Ovary (tissue), 10 donors: ENCODE results near the gene RACGAP1. TPM values are rescaled to one million over a fixed set of nuclear protein-coding genes. Genes with fewer than 3 reads are reported as not detected.

Experiments
- DNase-seq, 5 donors: peaks; one replicate each; pipeline ENCODE4 v3.0.0-alpha.2; 2019 to 2020
- H3K27ac ChIP-seq, 2 donors: fragments of 200-600 bp; one replicate each; pipeline versions ENCODE4 v1.5.1 to v1.8.0; 2019 to 2022
- H3K27me3 ChIP-seq: fragments of 200-600 bp; one replicate; pipeline ENCODE4 v1.8.0; 2022
- H3K36me3 ChIP-seq: fragments of 200-600 bp; sonication (generic); one replicate; pipeline ENCODE4 v1.5.1; 2019
- H3K4me1 ChIP-seq: one replicate; pipeline ENCODE4 v1.8.1; 2013; ENCODE audit warnings: mild to moderate bottlenecking, moderate library complexity; ENCODE audit not compliant: insufficient read depth
- H3K4me3 ChIP-seq: fragments of 200-600 bp; sonication (generic); one replicate; pipeline ENCODE4 v1.5.1; 2017
- H3K9me3 ChIP-seq, 2 donors: fragments of 200-600 bp in 1 of 2; sonication (generic) in 1 of 2; one replicate each; pipeline versions ENCODE4 v1.5.1 to v1.8.1; 2013 to 2019; ENCODE audit warnings: mild to moderate bottlenecking in 1 of 2, moderate library complexity in 1 of 2
- EP300 ChIP-seq: sonication (generic); formaldehyde crosslinking; IDR thresholded peaks from one replicate; pipeline ENCODE4 v1.6.1; 2017; ENCODE audit warnings: antibody characterized with exemption
- POLR2A ChIP-seq: fragments of 450-650 bp; IDR thresholded peaks from one replicate; pipeline ENCODE4 v1.6.1; 2017; ENCODE audit warnings: antibody characterized with exemption, mild to moderate bottlenecking, moderate library complexity
- WGBS, 3 donors: extraction: QIAGEN DNeasy Blood & Tissue Kit in 1 of 3; methylation state at CpG; one replicate each; pipeline versions ENCODE4 v1.1.5 to v1.1.7; 2013 to 2017; 5-methylcytosine and 5-hydroxymethylcytosine counted together
- intact Hi-C, 4 donors: fragments of 100-400 bp; cut with DNase I; formaldehyde crosslinking; loops; one replicate each; pipeline versions ENCODE4 v1.11.0 to v1.15.1; 2022 to 2023
- long read RNA-seq, 3 donors: library from polyadenylated mRNA in 2 of 3; unstranded in 2 of 3; transcript quantifications; one replicate each; pipeline ENCODE4 v2.0.0 and lab custom pipeline, GENCODE V29; 2021 to 2026
- polyA plus RNA-seq, 2 donors: library from polyadenylated mRNA; stranded (reverse); fragments of 200-250 nt in 1 of 2; fragments of 350-450 nt in 1 of 2; fragmentation: Illumina TruSeq in 1 of 2; extraction: RNeasy Lipid Tissue Mini Kit (QIAGEN cat#74804) in 1 of 2; gene quantifications; one replicate each; pipeline ENCODE4 v1.2.3, GENCODE V29; 2013 to 2014
- total RNA-seq, 7 donors: library from RNA; depleted of rRNA in 2 of 7; stranded (reverse); fragments of >200 nt in 2 of 7; fragmentation: NEBNext Ultra II Directional in 3 of 7; extraction: Animal tissue kit (Norgen Biotek cat#: 25700) in 3 of 7; gene quantifications; one replicate each; pipeline versions ENCODE4 v1.1.0 to v1.2.4, GENCODE V29; 2016 to 2023
- TF ChIP-seq, protein P1 (sequence below), 3 donors: fragments of 450-650 bp in 2 of 3; fragments of 200-600 bp in 1 of 3; IDR thresholded peaks; one replicate each; pipeline versions ENCODE4 v1.5.1 to v1.8.0; 2016 to 2022; ENCODE audit warnings: antibody characterized with exemption in 3 of 3, mild to moderate bottlenecking in 1 of 3
- donor health status: DM: no; HTN: no; CAD: no; lungs with moderate emphysema.
- donor health status: DM: no; HTN: no; CAD: no.
- donor health status: Bipolar disorder and iron deficiency.
- donor health status: DM: yes; HTN: yes; CAD: no.
- donor health status: DM: no; HTN: no; CAD: no.
- donor health status: DM: yes; HTN: yes; CAD: no.

RACGAP1 gene, protein sequence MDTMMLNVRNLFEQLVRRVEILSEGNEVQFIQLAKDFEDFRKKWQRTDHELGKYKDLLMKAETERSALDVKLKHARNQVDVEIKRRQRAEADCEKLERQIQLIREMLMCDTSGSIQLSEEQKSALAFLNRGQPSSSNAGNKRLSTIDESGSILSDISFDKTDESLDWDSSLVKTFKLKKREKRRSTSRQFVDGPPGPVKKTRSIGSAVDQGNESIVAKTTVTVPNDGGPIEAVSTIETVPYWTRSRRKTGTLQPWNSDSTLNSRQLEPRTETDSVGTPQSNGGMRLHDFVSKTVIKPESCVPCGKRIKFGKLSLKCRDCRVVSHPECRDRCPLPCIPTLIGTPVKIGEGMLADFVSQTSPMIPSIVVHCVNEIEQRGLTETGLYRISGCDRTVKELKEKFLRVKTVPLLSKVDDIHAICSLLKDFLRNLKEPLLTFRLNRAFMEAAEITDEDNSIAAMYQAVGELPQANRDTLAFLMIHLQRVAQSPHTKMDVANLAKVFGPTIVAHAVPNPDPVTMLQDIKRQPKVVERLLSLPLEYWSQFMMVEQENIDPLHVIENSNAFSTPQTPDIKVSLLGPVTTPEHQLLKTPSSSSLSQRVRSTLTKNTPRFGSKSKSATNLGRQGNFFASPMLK
- total RNA-seq (1 to 10 TPM; 2.1 to 4.8 (median 3.8) TPM), polyA plus RNA-seq (10 to 100 TPM in 1 of 2 donors, 1 to 10 TPM in 1; 2.6 to 10.8 TPM)
- long read RNA-seq, donor 1, result 0 reads
- long read RNA-seq, donor 2, transcript RACGAP1-201 (17 exons, 3,073 nt), result major isoform, 14 of 38 reads
- long read RNA-seq, donor 2, transcript RACGAP1-203 (17 exons, 3,080 nt), result minor isoform, 6 of 38 reads
- long read RNA-seq, donor 2, partial matches to known transcripts, result 18 of 38 reads
- long read RNA-seq, donor 2, other reads (novel, unspliced or antisense), result 0 of 38 reads
- long read RNA-seq, donor 3, result 0 reads

DNA sequence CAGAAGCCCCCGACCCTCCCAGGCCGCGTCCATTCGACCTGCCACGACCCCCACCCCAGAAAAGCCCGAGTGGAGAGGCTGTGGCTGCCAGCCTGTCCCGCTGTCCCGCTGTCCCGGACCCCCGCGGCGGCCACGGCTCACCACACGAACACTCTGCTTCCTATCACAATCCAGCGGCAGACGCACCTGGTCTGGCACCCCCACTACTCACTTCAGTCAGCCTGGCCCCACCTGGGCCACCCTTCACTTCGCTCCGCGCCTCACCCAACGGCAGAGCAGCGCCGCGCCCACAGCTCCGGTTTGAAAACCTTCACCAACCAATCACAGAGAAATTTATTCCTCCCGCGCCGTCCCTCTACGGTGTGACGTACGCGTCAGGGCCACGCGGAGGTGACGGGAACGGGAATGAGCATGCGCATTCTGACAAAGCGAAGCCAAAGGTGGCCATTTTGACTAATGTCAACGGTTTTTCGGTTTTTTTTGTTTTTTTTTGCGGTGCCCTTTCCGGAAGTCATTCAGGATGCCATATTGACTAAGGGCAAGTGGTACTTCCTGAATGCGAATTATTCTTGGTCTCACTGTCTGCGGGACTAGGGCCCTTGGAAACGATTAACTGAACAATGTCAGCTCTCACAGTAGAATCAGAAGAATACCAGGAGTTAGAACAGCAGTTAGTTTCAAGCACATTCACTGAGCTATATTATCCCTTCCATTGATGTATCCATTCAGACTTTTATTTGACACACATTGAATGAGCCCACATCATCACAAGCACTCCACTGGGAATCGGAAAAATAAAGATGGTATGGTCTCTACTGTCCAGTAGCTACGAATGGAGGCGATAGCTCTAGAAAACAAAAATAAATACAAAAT is at the start of gene RACGAP1:
Gene RACGAP1 (minus strand): TSS at position 308 of the 873 bp plus-strand sequence. CDS start 8,779 bp downstream, outside the sequence.
- intact Hi-C loops, result no loop called here
- 4 to 5% (median 4%) methylated on average over 46 to 47 of the region's 47 CpGs for WGBS, 3 donors
- peak within 1 kb of the TSS; percentile 80 for H3K4me3 ChIP-seq

DNA sequence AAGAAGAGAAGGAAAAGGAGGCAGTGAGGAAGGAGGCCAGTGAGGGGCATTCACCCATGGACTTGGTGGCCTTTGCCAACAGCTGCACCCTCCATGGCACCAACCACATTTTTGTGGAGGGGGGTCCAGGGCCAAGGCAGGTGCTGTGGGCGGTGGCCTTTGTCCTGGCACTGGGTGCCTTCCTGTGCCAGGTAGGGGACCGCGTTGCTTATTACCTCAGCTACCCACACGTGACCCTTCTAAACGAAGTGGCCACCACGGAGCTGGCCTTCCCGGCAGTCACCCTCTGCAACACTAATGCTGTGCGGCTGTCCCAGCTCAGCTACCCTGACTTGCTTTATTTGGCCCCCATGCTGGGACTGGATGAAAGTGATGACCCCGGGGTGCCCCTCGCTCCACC is 48.4 kb upstream of the RACGAP1 start:
- no peak for TF ChIP-seq POLR2A
- TF ChIP-seq EP300, result no peak
- TF ChIP-seq, protein P1, sequence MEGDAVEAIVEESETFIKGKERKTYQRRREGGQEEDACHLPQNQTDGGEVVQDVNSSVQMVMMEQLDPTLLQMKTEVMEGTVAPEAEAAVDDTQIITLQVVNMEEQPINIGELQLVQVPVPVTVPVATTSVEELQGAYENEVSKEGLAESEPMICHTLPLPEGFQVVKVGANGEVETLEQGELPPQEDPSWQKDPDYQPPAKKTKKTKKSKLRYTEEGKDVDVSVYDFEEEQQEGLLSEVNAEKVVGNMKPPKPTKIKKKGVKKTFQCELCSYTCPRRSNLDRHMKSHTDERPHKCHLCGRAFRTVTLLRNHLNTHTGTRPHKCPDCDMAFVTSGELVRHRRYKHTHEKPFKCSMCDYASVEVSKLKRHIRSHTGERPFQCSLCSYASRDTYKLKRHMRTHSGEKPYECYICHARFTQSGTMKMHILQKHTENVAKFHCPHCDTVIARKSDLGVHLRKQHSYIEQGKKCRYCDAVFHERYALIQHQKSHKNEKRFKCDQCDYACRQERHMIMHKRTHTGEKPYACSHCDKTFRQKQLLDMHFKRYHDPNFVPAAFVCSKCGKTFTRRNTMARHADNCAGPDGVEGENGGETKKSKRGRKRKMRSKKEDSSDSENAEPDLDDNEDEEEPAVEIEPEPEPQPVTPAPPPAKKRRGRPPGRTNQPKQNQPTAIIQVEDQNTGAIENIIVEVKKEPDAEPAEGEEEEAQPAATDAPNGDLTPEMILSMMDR (IDR thresholded peaks at IDR 0.05), result no peak
- Histone ChIP-seq H3K36me3 (no peaks in the 10 kb centered on the region), H3K9me3 (no peaks in the 10 kb centered on the region), H3K27ac (no peak overlapping the region), H3K4me1 (no peaks in the 10 kb centered on the region), H3K27me3 (no peaks in the 10 kb centered on the region), H3K4me3 (no peak overlapping the region)
- intact Hi-C loops, result loop anchor here (2.0 to 10.0 kb wide), 6 partner anchors 101 to 299 kb away; no protein-coding TSS in a partner anchor
- DNase-seq, result peak in 1 of 5 donors; percentile 30
- 80 to 91% (median 85%) methylated on average over 10 of the region's 10 CpGs for WGBS, 3 donors

More for the DNA sequence above, at the start of gene RACGAP1:
- H3K9me3 ChIP-seq, result no peaks in the 10 kb centered on the region
- DNase-seq, result peak; percentile 92 to 97 (median 95)
- H3K27ac ChIP-seq, result no peak within 1 kb of the TSS
- H3K4me1 ChIP-seq, result no peaks in the 10 kb centered on the region
- H3K27me3 ChIP-seq, result no peaks in the 10 kb centered on the region
- TF ChIP-seq, protein P1 (IDR thresholded peaks at IDR 0.05), result no peak
- TF ChIP-seq EP300 (no peak), POLR2A (no peak)
- no peaks in the 10 kb centered on the region for H3K36me3 ChIP-seq

DNA sequence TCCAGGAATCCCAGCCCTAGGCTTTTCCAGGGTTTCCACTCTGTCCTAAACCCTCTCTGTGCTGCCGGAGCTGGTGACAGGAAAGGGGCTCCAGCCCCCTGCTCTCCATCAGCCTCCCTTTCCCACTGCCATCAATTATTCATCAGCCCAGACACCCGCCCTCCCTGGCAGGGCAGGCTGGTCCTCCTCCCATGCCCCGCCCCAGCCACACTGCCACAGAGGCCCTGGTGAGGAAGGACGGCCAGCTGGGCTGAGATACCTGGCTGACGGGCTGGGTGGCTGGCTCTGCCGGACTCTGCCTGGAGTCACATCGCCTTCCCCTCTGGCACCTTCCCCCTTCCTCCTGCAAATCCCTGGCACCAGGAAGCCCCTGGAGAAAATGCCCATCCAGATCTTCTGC is 47.9 kb upstream of the RACGAP1 start:
- Histone ChIP-seq H3K27me3 (no peaks in the 10 kb centered on the region), H3K4me3 (no peak overlapping the region), H3K9me3 (no peaks in the 10 kb centered on the region), H3K4me1 (no peaks in the 10 kb centered on the region), H3K27ac (no peak overlapping the region), H3K36me3 (no peaks in the 10 kb centered on the region)
- DNase-seq, result peak in 1 of 5 donors; percentile 28
- 90 to 97% (median 91%) methylated on average over 7 of the region's 7 CpGs for WGBS, 3 donors
- TF ChIP-seq, protein P1 (IDR thresholded peaks at IDR 0.05), result no peak
- TF ChIP-seq POLR2A, result no peak
- TF ChIP-seq EP300, result no peak
- intact Hi-C loops, result loop anchor here (5.0 to 10.0 kb wide), 5 partner anchors 104 to 298 kb away; no protein-coding TSS in a partner anchor
